HG02852 (cell line): ENCODE results near the gene GALNT17.

ENCODE experiments used
- ATAC-seq: cut with Tn5 transposase; IDR thresholded peaks from one replicate; pipeline ENCODE4 v1.9.1; 2021; ENCODE audit warnings: mild to moderate bottlenecking, moderate library complexity; ENCODE audit not compliant: unreplicated experiment

The GALNT17 gene

DNA sequence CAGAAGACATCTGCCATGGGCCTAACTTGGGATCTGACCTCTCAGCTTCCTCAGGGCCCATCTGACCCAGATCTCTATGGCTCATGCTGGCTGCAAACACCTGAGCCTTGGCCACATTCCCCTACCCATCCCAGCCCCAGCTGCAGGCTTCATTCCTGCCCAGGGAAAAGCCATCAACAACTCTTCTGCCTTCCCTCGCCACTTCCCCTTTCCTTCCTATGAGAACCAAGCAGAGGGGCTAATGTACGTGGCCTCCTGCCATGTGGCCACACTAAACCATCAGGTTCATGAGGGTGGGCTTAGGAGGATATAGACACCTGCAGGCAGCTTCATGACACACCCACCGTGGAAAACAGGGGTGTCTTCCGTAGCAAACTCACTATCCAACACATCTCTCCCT, 312.2 kb downstream of the GALNT17 start:
- ATAC-seq = no peak

DNA sequence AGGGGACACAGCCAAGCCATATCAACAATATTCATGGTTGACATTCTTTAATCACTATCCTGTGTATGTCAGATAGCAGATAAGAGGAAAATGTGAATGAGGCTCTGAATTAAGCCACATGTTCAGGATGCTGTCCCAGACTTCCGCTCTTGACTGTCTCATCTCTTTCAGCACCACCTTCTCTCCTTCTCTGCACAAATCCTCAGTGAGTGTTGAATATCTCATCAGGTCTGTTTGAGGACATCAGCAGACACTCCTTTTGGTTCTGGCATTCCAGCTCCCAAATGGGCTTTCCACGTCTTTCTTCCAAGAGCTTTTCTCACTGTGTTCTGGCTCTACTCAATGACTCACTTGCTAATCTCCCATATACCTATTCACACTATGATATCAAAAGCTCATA, 321.7 kb downstream of the GALNT17 start:
- no peak for ATAC-seq

DNA sequence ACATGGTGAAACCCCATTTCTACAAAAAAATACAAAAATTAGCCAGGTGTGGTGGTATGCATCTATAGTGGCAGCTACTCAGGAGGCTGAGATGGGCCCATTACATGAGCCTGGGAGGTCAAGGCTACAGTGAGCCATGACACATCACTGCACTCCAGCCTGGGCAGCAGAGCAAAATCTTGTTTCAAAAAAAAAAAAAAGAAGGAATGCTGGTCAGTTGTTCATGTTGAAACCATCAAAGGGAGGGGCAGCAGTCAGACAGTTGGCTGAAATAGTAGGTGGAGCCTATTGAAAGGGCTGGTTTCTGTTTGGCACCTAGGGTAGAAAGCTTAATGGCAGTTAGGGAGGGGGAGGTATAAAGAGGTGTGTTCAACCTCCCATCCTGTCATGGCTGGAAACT, 323.0 kb downstream of the GALNT17 start:
- no peak for ATAC-seq

DNA sequence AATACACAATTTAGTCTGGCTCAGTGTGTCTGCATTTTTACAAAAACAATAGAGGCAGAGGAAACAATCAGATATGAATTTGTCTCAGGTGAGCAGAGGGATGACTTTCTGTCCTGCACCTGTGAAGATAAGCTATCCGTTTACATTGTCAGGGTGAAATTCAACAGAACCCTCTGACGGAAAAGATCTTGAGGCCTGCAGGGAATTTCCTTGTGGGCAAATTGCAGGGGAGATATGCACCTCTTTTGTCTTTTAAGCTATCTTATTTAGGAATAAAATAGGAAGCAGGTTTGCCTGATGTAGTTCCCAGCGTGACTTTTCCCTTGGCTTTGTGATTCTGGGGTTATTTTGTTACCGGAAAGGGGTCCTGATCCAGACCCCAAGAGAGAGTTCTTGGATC, 325.1 kb downstream of the GALNT17 start:
- no peak for ATAC-seq

DNA sequence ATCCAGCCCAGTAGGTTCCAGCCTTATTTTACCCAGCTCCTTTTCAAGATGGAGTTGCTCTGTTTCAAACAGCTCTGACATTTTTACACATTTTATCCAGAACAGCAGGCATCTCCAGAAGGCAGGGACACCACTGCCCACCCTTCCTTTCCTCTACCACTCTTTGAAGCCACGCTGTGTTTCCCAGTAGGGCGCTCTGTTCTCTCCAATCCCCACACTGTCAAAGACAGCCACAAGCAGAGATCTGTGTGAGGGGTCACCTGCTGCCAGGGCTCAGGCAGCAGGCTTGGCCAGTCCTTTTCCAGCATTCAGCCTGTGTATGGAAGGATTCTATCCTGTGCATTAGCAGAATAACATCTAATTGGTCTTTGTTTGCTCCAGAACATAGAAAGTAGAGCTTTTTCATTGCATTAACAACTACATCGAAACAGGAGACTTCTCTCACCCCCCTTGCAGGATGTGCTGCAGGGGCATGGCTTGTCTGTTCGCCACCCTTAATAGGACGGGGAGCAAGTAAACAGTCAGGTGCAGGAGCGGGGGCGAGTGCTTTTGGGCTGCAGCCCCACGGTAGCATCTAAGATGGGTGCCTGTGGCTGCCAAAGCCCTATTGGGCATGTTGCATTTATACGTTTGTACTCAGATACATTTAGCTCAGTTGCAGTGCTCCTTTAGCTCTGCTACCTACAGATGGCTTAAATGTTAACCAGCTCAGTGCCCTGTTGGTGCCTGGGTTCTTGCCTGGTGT, 326.1 kb downstream of the GALNT17 start:
- ATAC-seq = no peak

DNA sequence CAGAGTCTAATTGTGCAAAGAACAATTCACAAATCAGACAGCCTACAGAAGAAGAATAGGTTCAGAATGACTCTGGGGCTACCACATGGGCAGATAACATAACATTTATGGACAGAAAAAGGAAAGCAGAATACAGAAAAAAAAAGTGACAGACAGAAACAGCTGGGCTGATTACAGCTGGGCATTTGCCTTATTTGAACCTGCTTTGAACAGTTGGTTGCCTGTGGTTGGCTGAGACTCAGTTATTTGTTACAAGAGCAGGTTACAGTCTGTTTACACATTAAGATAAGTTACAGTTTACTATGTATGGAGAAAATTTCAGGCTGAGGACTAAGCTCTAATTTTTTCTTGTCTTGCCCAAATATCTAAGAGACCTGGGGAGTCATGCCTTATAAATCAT, 327.2 kb downstream of the GALNT17 start:
- no peak for ATAC-seq

DNA sequence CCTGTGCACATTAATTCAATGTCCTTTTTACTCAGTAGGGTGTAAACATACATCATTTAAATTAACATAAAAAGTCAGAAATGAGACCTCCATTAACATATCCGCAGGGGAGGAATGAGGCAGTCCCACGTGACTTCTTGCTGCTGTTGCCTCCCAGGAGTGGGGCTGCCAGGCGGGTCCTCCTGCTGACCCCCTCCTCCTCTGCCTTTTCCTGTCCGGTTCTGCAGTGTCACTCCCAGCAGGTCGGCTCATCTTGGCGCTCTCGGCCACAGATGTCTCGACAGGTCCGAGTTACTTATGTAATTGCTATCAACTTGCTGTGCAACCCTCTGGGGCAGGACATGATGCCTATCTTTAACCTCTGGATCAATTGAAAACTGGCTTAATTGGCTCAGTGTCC, 329.6 kb downstream of the GALNT17 start:
- no peak for ATAC-seq

DNA sequence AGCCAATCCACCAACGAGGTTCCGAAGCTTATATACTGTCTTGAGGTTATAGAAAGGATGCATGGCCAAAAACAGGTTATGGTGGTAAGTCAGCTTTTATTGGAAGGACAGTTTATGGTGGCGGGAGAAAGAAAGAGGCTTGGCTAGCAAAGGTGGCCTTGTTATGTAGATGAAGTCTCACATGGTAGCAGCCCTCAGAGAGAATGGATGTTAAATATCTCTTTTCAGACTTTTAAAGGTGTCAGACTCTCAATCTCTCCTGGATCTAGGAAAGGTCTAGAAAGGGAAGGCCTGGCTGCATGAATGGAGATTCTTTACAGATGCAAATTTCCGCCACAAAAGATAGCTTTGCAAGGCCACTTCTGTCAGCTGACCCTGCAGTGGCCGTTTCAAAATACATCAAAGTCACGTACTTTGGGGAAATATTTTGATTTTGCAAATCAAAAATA, 333.8 kb downstream of the GALNT17 start:
- ATAC-seq = no peak

DNA sequence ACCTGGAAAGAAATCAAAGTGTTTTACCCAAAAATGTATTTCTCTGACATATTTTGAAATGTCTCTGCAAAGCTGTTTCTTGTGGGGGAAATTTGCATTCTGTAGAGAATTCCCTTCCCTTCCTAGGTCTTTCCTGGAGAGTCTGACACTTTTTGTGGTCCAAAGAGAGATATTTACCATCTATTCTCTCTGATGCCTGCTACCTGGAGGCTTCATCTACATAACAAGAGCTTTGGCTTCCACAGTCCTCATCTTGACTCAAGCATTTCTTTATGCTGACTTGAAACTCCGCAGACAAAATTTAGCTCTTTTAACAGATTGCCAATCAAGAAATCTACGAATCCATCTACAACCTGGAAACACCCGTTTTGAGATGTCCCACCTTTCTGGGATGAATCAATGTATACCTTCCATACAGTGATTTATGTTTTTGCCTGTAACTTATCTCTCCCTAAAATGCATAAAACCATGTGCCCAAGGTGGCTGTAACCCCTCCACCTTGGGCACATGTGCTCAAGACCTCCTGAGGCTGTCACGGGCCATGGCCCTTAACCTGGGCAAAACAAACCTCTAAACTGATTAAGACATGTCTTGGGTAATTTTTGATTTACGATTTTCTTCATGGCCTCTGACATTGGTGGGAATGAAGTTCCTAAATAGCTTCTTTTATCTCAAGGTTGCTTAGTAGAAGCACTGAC, 334.7 kb downstream of the GALNT17 start:
- ATAC-seq = no peak

DNA sequence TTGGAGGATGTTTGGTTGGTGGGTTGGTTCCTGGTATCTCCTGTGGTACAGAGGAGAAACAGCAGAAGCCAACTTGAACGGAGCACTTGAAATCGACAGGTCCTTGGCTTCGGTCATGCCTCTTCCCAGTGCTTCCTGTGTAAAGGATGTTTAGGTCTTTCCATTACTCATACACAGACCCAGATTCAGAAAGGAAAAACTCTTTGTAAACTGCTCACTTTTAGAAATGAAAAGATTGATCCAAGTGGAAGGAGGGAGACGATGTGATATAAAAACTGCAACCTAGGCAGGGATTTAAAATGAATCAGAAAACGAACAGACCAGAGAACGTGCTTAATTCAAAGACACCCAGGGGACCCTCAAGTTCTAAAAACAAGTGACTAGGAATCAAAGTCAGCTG, 338.4 kb downstream of the GALNT17 start:
- ATAC-seq = no peak

DNA sequence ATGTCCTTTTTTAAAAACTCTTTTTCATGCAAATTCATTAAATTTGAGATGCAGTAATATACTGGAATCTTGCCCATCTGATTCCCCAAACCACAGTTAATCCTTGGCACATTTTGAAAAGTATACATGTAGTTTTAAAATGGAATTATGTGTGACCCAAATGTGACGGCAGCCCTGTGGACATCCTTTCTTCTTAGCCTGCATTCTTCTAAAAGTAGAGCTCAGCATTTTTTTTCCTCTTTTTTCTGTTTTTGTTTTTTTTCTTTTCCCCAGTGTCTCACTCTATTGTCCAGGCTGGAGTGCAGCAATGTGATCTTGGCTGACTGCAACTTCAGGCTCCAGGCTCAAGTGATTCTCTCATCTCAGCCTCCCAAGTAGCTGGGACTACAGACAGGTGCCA, 338.9 kb downstream of the GALNT17 start:
- no peak for ATAC-seq

DNA sequence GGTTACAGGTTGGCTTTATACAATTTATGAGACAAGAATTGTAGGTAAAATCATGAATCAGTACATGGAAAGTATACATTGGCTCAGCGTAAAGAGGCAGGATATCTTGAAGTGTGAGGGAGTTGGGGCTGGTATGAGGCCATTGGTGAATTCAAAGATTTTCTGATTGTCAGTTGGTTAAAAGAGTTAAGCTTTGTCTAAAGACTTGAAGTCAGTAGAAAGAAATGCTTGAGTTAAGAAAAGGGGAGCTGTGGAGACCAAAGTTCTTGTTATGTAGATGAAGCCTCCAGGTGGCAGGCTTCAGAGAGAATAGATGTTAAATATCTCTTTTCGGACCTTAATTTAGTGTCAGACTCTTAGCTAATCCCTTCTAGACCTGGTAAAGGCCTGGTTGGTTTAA, 341.0 kb downstream of the GALNT17 start:
- ATAC-seq = no peak

DNA sequence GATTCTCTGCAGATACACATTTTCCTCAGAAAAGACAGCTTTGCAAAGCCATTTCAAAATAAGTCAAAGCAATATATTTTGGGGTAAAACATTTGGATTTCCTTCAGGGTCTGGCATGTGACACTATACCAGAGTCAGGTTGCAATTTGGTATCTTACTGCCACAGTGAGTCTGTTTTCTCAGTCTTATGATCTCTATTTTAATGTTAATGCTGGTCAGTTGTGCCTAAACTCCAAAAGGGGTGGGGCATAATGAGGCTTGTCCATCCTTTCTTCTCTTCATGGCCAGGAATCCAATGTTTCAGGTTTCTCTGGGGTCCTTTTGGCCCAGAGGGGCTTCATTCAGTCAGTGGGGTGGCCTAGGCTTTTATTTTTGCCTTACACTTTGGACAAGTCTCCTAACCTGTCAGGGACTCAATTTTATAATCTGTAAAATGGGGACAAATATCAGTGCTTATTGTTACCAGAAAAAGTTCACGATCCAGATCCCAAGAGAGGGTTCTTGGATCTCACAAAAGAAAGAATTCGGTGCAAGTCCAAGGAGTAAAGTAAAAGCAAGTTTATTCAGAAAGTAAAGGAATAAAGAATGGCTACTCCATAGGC, 341.5 kb downstream of the GALNT17 start:
- ATAC-seq = no peak

DNA sequence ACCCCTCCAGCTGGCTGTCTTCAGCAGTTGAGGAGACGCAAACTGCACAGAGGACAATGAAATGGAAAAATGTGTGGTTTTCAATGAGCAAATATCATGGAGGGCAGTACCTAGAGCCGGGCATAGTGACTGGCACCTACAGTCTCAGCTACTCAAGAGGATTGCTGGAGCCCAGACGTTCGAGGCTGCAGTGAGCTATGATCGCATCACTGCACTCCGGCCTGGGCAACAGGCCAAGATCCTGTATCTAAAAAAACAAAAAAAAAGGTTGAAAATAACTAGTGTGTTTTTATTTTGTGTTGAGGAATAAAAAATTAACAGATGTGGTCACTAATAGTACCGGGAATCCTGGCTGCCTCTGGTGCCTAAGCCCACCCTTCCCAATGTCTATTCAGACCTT, 345.5 kb downstream of the GALNT17 start:
- no peak for ATAC-seq

DNA sequence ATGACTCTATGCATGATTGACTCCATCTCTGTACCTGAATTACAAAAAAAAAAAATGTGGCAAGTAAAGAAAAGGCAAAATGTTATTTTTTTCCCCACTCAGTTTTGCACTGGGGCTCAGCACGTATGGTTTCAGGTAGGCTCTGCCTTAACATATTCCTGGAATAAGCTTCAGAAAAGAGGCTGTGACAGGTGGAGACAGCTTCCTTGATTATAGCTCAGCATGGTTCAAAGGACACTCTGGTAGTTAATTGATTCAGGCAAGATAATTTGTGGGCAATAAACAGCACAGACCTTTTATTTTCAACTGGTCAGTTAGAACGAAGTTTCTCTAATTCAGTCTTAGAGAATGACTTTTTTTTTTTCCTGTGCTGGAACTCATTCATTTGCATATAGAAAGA, 347.3 kb downstream of the GALNT17 start:
- ATAC-seq = no peak

DNA sequence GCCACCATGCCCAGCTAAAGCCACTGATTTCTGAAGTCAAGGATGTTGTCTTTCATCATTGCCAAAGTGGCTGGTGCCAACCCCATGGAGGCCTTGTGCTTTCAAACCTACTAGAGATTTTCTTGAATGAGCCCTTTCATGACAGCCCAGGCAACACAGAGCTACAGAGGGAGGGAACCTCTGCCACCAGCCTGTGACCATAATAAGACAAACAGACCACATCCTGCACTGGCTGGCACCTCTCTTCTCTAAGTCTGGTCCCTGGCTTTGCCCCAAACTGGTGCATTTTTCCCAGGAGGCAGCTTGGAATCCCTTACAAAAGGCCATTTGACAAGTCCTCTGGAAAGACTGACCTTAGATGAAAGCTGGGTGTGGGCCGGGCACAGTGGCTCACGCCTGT, 348.8 kb downstream of the GALNT17 start:
- no peak for ATAC-seq

DNA sequence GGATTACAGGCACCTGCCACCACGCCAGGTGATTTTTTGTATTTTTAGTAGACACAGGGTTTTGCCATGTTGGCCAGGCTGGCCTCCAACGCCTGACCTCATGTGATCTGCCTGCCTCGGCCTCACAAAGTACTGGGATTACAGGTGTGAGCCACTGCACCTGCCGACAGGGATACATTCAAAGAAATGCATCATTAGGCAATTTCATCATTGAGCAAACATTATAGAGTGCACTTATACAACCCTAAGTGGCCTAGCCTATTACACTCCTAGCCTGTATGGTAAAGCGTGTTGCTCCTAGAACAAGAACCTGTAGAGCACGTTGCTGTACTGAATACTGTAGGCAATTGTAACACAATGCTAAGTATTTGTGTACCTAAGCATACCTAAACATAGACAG, 350.3 kb downstream of the GALNT17 start:
- ATAC-seq = no peak

DNA sequence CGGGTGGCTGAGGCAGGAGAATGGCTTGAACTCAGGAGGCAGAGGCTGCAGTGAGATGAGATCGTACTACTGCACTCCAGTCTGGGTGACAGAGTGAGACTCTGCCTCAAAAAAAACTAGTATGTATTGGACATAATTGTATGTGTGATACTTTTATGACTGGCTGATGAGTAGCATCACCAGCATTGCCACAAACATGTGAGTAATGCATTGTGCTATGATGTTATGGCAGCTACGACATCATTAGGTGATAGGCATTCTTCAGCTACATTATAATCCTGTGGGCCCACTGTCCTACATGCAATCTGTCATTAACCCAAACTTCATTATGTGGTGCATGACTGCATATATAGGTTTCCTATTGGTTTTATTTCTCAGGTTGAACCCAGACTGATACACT, 352.4 kb downstream of the GALNT17 start:
- no peak for ATAC-seq

DNA sequence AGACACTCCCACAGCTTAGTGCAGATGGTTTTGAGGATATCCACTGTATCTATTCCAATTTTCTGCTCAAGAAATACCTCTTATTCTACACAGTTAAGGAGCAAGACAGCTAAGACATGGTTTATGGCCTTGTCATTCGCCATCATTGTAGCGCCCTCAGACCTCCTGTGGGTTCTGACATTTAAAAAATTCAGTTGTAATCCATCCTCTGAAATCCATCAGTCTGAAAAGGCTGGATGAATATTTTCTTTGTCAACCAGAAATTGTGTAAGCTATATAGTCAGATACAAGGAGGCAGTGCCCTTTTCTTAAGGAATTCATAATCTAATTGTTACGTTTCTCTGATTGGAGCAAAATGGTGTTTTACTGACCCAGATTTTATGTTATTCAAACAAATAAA, 353.6 kb downstream of the GALNT17 start:
- ATAC-seq = no peak

DNA sequence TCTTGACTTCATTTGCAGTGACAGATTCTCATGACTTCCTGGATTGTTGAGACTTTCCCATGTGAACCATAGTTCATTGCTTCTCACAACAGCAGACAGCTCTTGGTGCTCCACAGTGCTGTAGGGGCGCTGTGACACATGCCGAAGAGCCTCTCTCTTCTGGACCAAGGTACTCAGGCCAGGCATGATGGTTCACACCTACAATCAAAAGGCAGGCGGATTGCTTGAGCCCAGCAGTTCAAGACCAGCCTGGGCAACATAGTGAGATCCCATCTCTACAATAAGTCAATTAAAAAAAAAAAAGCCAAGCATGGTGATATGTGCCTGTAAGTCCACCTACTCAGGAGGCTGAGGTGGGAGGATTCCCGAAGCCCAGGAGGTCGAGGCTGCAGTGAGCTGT, 354.5 kb downstream of the GALNT17 start:
- ATAC-seq = no peak

DNA sequence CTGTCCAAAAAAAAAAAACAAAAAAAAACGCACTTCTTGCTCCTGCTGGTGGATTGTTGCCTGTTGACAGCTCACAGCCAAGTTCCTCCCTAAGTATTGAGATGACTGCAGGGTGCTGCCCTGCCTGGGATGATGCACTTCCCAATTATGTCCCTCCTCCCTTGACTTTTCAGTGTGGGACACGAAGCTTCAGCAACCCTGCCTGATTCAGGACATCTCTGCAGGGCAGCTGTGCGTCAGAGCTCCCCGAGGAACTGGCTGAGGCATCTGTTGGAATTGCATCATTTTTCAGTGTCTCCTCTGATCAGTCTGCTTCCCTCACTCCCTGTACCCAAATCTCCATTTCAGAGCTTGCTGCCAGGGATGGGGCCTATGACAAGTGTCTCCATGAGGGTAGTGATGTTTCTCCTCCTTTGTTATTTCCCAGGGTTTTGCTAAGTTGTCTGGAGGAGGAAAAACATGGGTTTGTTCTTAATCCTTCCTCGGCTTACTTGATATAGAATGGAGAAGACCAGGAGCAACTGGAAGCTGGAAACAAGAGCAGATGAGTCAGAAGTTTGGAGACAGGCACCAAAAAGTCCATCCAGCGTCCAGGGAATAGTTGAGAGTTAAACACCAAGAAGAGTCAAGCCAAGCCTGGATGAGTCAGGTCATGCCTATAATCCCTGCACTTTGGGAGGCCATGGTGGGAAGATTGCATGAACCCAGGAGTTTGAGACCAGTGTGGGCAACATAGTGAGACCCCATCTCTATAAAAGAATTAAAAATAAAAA, 355.1 kb downstream of the GALNT17 start:
- no peak for ATAC-seq

DNA sequence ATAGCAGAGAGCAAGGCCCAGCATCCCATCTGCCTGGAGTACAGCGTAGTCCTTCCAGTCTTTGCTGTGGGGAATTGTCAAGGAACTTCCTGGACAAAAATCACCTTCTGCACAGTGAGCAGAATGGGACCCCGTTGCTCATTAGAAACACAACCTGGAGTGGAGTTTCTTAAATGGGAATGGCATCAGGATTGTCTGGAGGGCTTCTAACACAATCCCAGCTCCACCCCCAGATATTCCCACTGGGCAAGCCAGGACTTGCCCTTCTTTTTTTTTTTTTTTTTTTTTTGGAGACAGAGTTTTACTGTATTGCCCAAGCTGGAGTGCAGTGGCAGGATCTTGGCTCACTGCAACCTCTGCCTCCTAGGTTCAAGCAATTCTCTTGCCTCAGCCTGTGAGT, 356.4 kb downstream of the GALNT17 start:
- ATAC-seq = no peak
